ENCODE results near the gene PTPRK.

Gene PTPRK

DNA sequence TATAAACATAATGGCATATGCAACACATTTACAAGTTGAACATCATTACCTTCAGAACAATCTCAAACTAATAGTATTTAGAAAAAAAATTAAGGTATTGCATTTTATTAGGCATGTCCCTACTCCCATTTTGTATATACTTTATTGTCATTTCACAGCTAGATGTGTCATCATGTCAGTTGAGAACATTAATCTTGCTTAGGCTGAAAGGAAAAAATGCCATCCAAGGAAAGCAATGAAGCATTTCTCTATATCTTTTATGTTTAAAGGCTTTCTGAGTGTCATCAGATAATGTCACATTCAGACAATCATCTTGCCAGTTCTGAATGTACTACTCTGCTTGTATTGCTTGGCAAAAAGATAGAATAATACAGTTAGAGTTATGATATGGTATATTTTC lies 390.7 kb downstream of the PTPRK start:
- Histone ChIP-seq H3K27ac (no peak overlapping the region), H3K4me3 (no peak overlapping the region)
- DNase-seq (ENCODE audit: low spot score), result no peak
- TF ChIP-seq, protein P1, sequence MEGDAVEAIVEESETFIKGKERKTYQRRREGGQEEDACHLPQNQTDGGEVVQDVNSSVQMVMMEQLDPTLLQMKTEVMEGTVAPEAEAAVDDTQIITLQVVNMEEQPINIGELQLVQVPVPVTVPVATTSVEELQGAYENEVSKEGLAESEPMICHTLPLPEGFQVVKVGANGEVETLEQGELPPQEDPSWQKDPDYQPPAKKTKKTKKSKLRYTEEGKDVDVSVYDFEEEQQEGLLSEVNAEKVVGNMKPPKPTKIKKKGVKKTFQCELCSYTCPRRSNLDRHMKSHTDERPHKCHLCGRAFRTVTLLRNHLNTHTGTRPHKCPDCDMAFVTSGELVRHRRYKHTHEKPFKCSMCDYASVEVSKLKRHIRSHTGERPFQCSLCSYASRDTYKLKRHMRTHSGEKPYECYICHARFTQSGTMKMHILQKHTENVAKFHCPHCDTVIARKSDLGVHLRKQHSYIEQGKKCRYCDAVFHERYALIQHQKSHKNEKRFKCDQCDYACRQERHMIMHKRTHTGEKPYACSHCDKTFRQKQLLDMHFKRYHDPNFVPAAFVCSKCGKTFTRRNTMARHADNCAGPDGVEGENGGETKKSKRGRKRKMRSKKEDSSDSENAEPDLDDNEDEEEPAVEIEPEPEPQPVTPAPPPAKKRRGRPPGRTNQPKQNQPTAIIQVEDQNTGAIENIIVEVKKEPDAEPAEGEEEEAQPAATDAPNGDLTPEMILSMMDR (IDR thresholded peaks at IDR 0.05), result no peak

DNA sequence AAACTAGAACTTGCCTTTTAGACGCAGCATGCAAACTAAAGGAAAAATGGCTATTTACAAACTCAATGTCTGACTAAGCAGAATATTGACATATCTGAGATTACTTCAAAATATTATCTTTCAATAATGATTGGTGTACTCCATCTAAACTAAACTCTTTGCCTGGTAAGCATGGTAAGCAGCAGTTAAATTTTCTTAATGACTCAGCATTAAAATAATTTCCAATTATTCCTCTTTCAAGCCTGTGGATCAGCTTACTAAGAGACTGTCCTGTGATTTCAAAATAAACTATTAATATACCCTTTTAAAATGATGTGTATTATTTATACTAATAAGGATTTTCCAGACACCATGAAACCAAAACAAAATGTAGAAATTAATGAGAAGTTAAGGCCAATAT lies 392.7 kb downstream of the PTPRK start:
- TF ChIP-seq, protein P1 (IDR thresholded peaks at IDR 0.05), result no peak

DNA sequence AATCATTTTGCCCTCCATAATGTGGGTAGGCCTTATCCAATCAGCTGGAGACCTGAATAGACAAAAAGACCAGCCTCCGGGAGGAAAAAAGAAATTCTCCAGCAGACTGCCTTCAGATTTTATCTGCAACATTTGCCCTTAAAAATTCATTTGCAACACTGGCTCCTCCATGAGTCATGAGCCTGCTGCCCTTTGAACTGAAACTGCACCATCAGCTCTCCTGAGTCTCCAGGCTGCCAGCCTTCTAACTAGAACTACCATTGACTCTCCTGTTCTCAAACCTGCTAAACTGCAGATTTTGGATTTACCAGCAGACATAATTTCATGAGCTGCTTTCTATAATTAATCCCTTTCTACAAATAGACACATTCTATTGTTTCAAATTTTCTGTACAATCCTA lies 395.7 kb downstream of the PTPRK start:
- TF ChIP-seq, protein P1 (IDR thresholded peaks at IDR 0.05), result no peak
- Histone ChIP-seq H3K27ac (no peak overlapping the region), H3K4me3 (no peak overlapping the region)
- no peak for DNase-seq (ENCODE audit: low spot score)

More for the DNA sequence above, 392.7 kb downstream of the PTPRK start:
- Histone ChIP-seq H3K27ac (no peak overlapping the region), H3K4me3 (no peak overlapping the region)
- no peak for DNase-seq (ENCODE audit: low spot score)

DNA sequence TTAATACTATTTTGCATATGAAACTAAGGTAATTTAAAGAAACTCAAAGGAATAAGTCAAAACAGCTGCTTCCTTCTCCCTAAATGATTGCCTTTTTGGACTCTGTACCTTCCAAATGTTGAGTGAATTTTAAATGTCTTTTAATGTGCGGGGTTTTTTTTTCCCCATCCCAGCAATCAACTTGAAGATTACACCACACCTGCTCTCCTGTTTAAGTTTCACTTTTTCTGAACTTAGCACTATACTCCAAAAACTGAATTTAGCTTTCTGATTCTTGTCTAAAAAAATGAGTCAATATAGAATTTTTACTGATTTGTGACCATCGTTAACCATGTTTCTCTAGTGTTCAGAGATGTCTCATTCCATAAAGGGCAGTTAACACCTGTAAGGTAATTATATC lies 398.8 kb downstream of the PTPRK start:
- Histone ChIP-seq H3K27ac (no peak overlapping the region), H3K4me3 (no peak overlapping the region)
- TF ChIP-seq, protein P1 (IDR thresholded peaks at IDR 0.05), result no peak
- no peak for DNase-seq (ENCODE audit: low spot score)

DNA sequence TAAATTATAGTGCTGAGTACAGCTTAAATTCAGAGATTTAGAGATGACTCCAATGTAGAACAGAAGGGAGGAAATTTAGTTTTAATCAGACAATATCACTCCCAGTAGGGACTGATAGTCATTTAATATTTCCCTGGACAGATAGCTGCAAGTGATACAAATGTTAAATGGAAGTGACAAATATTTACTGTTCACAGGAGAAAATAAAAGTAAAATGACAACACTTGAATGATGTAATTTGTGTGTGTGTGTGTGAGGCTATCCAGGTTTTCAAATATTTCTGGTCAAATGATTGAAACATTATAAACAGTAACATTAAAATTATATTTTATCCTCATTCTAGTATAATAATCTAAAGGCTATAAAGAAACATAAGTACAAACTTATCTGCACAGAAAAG lies 399.2 kb downstream of the PTPRK start:
- H3K27ac ChIP-seq, result no peak overlapping the region
- no peak overlapping the region for H3K4me3 ChIP-seq
- TF ChIP-seq, protein P1 (IDR thresholded peaks at IDR 0.05), result no peak
- DNase-seq (ENCODE audit: low spot score), result no peak

DNA sequence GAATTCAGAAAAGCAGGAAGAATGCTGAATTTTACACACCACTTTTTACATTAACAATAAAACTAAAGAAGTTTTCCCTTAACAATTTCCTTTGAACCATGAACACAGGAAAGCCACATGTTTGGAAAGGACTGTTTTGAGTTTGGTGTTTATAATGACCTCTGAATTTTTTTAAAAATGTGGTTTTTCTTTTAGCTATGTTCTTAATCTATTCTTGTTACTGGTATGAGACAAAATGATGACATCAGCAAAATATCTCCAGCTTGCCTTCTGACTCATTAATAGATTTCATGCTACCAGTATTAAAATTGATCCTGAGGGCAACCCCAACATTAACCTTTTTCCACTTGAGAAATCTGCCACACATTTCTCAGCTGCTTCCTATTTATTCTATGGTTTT lies 402.0 kb downstream of the PTPRK start:
- no peak for DNase-seq (ENCODE audit: low spot score)
- TF ChIP-seq, protein P1 (IDR thresholded peaks at IDR 0.05), result no peak
- H3K4me3 ChIP-seq, result no peak overlapping the region
- no peak overlapping the region for H3K27ac ChIP-seq

DNA sequence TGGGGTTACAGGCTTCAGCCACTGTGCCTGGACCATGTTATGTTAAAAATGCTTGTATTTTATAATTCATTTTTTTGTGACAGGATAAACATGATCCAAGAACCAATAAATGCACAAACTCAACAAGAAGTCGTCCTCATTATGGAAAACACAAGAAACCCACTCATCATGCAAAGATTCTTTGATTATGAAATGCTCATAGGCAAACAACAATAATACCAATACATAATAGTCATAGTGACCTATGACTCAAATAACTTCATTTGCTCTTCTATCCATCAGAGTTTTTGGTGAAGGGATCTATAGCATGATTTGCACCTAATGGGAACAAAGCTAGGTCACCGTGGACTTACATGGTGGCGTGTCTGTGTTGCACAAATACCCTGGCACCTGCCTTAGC lies 402.5 kb downstream of the PTPRK start:
- no peak overlapping the region for H3K27ac ChIP-seq
- DNase-seq (ENCODE audit: low spot score), result no peak
- no peak overlapping the region for H3K4me3 ChIP-seq
- TF ChIP-seq, protein P1 (IDR thresholded peaks at IDR 0.05), result no peak

All from coronary artery (tissue), 2 donors.